A549 (cell line): ENCODE results near the gene ATF4. TPM values are rescaled to one million over a fixed set of nuclear protein-coding genes. Genes with fewer than 3 reads are reported as not detected.

Experiments used
- ATAC-seq, 2 experiments: fragments of 200-7000 bp in 1 of 2; fragments of >200 bp in 1 of 2; cut with Nextera tagmentation in 1 of 2; cut with Tn5 transposase in 1 of 2; 3 replicates each; pipeline versions ENCODE4 v1.8.0 to v1.9.1; 2018 to 2020; ENCODE audit warnings: mild to moderate bottlenecking in 1 of 2, moderate library complexity in 1 of 2
- CTCF ChIA-PET: fragments of 300-600 bp; sonication (Branson Sonifier 250); formaldehyde crosslinking; extraction: SDS; loops from one replicate; lab custom pipeline; 2021; ENCODE audit warnings: antibody characterized with exemption, inconsistent platforms; lab: Yijun Ruan, JAX
- POLR2A ChIA-PET: fragments of 350-600 bp; formaldehyde crosslinking; extraction: SDS; loops from one replicate; lab custom pipeline; 2021; ENCODE audit warnings: antibody characterized with exemption, inconsistent platforms; lab: Yijun Ruan, JAX
- DNase-seq, 2 experiments: peaks; one replicate each; pipeline versions ENCODE4 v3.0.0 to v3.0.0-alpha.2; 2011 to 2016; ENCODE audit warnings: low read depth in 1 of 2, low spot score in 1 of 2
- FAIRE-seq: peaks from 2 replicates; lab custom pipeline; 2011; peaks lifted over from hg19 to GRCh38; lab: Jason Lieb, UNC
- H3K27ac ChIP-seq, 2 experiments: fragments of >200 bp; sonication (Bioruptor Twin); formaldehyde crosslinking; 3 replicates each; pipeline ENCODE4 v1.5.1; 2016 to 2017
- H3K4me1 ChIP-seq: fragments of >200 bp; sonication (Bioruptor Twin); formaldehyde crosslinking; 3 replicates; pipeline ENCODE4 v1.6.1; 2016
- H3K4me2 ChIP-seq: fragments of >200 bp; sonication (Bioruptor Twin); formaldehyde crosslinking; 3 replicates; pipeline ENCODE4 v1.6.1; 2016
- H3K4me3 ChIP-seq: fragments of >200 bp; sonication (Bioruptor Twin); formaldehyde crosslinking; 3 replicates; pipeline ENCODE4 v1.5.1; 2016
- H3K9me3 ChIP-seq: fragments of >200 bp; sonication (Bioruptor Twin); formaldehyde crosslinking; 3 replicates; pipeline ENCODE4 v1.6.1; 2016
- BHLHE40 ChIP-seq: IDR thresholded peaks from 2 replicates; pipeline ENCODE4 v1.6.1; 2012; ENCODE audit warnings: low read depth, low read length, inconsistent platforms
- CHD2 ChIP-seq: fragments of 150-350 bp; IDR thresholded peaks from 2 replicates; pipeline ENCODE4 v1.6.1; 2014; ENCODE audit warnings: low read length; ENCODE audit not compliant: partially characterized antibody
- EHMT2 ChIP-seq: fragments of 200-600 bp; sonication (generic); IDR thresholded peaks from 2 replicates; pipeline ENCODE4 v1.6.1; 2016; ENCODE audit warnings: antibody characterized with exemption, low read depth, mild to moderate bottlenecking, moderate library complexity
- EP300 ChIP-seq, 2 experiments: fragments of >200 bp; sonication (Bioruptor Twin); formaldehyde crosslinking; IDR thresholded peaks; 2 replicates in 1 of 2; 3 replicates in 1 of 2; pipeline ENCODE4 v1.6.1; 2016 to 2017
- FOSL2 ChIP-seq, 2 experiments: fragments of 450-650 bp in 1 of 2; fragments of >200 bp in 1 of 2; sonication (Bioruptor Twin) in 1 of 2; formaldehyde crosslinking; IDR thresholded peaks; 2 replicates each; pipeline versions ENCODE4 v1.5.0 to v1.6.1; 2016 to 2020; ENCODE audit warnings: mild to moderate bottlenecking in 1 of 2, moderate library complexity in 1 of 2
- HOXB5 ChIP-seq: fragments of 250-450 bp; sonication (Bioruptor Pico); IDR thresholded peaks from 2 replicates; pipeline ENCODE4 v1.5.0; 2020; ENCODE audit warnings: mild to moderate bottlenecking, moderate library complexity
- KDM5A ChIP-seq: fragments of 200-600 bp; sonication (generic); IDR thresholded peaks from 2 replicates; pipeline ENCODE4 v1.6.1; 2016; ENCODE audit warnings: antibody characterized with exemption, mild to moderate bottlenecking
- MAFK ChIP-seq: fragments of 450-650 bp; IDR thresholded peaks from 2 replicates; pipeline ENCODE4 v1.6.1; 2014; ENCODE audit not compliant: partially characterized antibody
- MAX ChIP-seq: IDR thresholded peaks from 2 replicates; pipeline ENCODE4 v1.6.1; 2012
- MYC ChIP-seq: IDR thresholded peaks from 2 replicates; pipeline ENCODE4 v1.6.1; 2012; ENCODE audit warnings: mild to moderate bottlenecking, inconsistent platforms, low read length, improper control_type of control experiment, borderline replicate concordance
- NPAS2 ChIP-seq: fragments of 250-450 bp; sonication (Bioruptor Pico); IDR thresholded peaks from 2 replicates; pipeline ENCODE4 v1.8.0; 2022; ENCODE audit warnings: mild to moderate bottlenecking, moderate library complexity, borderline replicate concordance
- PBX3 ChIP-seq: IDR thresholded peaks from 2 replicates; pipeline ENCODE4 v1.6.1; 2012
- POLR2AphosphoS2 ChIP-seq: conservative IDR thresholded peaks from 2 replicates; pipeline ENCODE4 v1.6.1; 2012; ENCODE audit warnings: low read length, improper control_type of control experiment, inconsistent platforms
- RAD21 ChIP-seq, 2 experiments: fragments of >200 bp in 1 of 2; sonication (Bioruptor Twin) in 1 of 2; formaldehyde crosslinking in 1 of 2; IDR thresholded peaks in 1 of 2; conservative IDR thresholded peaks in 1 of 2; 2 replicates in 1 of 2; 3 replicates in 1 of 2; pipeline ENCODE4 v1.6.1; 2012 to 2018; ENCODE audit warnings: inconsistent platforms in 1 of 2
- RNF2 ChIP-seq: fragments of 200-600 bp; sonication (generic); IDR thresholded peaks from 2 replicates; pipeline ENCODE4 v1.6.1; 2016; ENCODE audit warnings: low read depth, mild to moderate bottlenecking, antibody characterized with exemption, moderate library complexity, borderline replicate concordance
- SREBF2 ChIP-seq: fragments of 450-650 bp; IDR thresholded peaks from 2 replicates; pipeline ENCODE4 v1.6.1; 2014; ENCODE audit warnings: mild to moderate bottlenecking, moderate library complexity
- ZC3H11A ChIP-seq: fragments of 450-650 bp; IDR thresholded peaks from 2 replicates; pipeline ENCODE4 v1.6.1; 2014; ENCODE audit warnings: antibody characterized with exemption, mild to moderate bottlenecking
- ZNF302 ChIP-seq: fragments of 250-450 bp; sonication (Bioruptor Pico); IDR thresholded peaks from 2 replicates; pipeline ENCODE4 v1.9.0; 2021; ENCODE audit warnings: inconsistent platforms, mild to moderate bottlenecking, moderate library complexity
- WGBS: methylation state at CpG from one replicate; pipeline ENCODE4 v1.1.6; 2017; ENCODE audit errors: missing lambda C conversion rate; 5-methylcytosine and 5-hydroxymethylcytosine counted together
- polyA plus RNA-seq, 4 experiments: library from polyadenylated mRNA; depleted of rRNA in 3 of 4; stranded (reverse); fragments of >200 nt; fragmentation: RNase III in 1 of 4; extraction: RNeasy Plus Mini Kit Qiagen cat#74134 plus additional on column Dnase treatment in 1 of 4; gene quantifications; 2 replicates in 3 of 4; 3 replicates in 1 of 4; pipeline ENCODE4 v1.2.3, GENCODE V29; 2011 to 2017

ATF4 gene
- polyA plus RNA-seq, 2 of the 4 experiments (the other 2 are of a cell fraction): 242 to 593 TPM

- Histone ChIP-seq H3K4me2 (no peak overlapping the region), H3K9me3 (no peaks in the 10 kb centered on the region), H3K4me1 (peaks cover 16% of the 10 kb centered on the region; the same call in 1 of the 3 replicates), H3K4me3 (no peak overlapping the region), H3K27ac (no peak overlapping the region)
- TF ChIP-seq MAX (no peak), CHD2 (no peak), BHLHE40 (no peak), PBX3 (no peak), SREBF2 (no peak), EHMT2 (no peak)
- FAIRE-seq (no peak), DNase-seq (no peak), ATAC-seq (no peak)
- POLR2A ChIA-PET: no interaction called here
- CTCF ChIA-PET: interaction anchor here (0.6 to 2.1 kb wide), 6 partner anchors 8 to 56 kb away, joined by 3 to 6 read pairs (median 4); no protein-coding TSS in a partner anchor
- WGBS: 92% methylated on average over 15 of the region's 19 CpGs
Observed at GRCh38 chr22:39472570-39473556, 47.5 kb upstream of the ATF4 start.

DNA sequence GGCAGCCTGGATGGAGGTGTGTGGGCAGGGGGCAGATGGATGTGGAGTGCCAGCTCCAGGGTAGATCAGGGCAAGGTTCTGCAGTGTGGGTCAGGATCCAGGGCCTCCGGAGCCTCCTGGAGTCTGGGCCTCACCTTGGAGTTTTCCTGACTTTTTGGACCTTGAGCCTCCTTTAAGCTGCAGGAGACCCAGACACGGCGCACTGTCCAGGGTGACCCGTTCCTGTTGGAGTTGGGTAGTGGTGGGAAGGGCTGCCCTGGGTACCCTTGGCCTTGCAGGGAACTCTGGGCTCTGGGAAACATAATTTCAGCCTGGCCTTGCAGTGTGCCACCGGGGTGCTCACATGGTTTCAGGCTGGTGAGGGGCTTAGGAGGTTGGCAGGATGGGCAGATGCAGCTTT is 46.5 kb upstream of the ATF4 start:
- ChIA-PET POLR2A (no interaction called here), CTCF (interaction anchor here (1.2 to 2.1 kb wide), 3 partner anchors 10 to 41 kb away, joined by 3 to 6 read pairs (median 4); no protein-coding TSS in a partner anchor)
- no peak for TF ChIP-seq RAD21 (conservative IDR thresholded peaks at IDR 0.05 in 1 of 2, IDR thresholded peaks at IDR 0.05 in 1 of 2)
- TF ChIP-seq POLR2AphosphoS2: no peak
- TF ChIP-seq RNF2: no peak
- TF ChIP-seq HOXB5 (CRISPR knock-in tag): no peak
- no peak for TF ChIP-seq FOSL2 (IDR thresholded peaks at IDR 0.05)
- TF ChIP-seq FOSL2 (CRISPR knock-in tag; IDR thresholded peaks at IDR 0.05): no peak
- no peak for TF ChIP-seq EHMT2
- no peak for TF ChIP-seq NPAS2 (CRISPR knock-in tag)
- no peak for TF ChIP-seq MYC
- TF ChIP-seq ZC3H11A: no peak
- TF ChIP-seq KDM5A: no peak
- no peak for TF ChIP-seq SREBF2
- TF ChIP-seq ZNF302 (CRISPR knock-in tag): no peak
- no peak for TF ChIP-seq MAFK
- Histone ChIP-seq H3K4me1 (peaks cover 16% of the 10 kb centered on the region; the same call in 1 of the 3 replicates), H3K4me3 (no peak overlapping the region), H3K27ac (no peak overlapping the region), H3K4me2 (no peak overlapping the region), H3K9me3 (no peaks in the 10 kb centered on the region)
- FAIRE-seq (no peak), ATAC-seq (no peak), DNase-seq (no peak)
- 76% methylated on average over 2 of the region's 5 CpGs for WGBS

DNA sequence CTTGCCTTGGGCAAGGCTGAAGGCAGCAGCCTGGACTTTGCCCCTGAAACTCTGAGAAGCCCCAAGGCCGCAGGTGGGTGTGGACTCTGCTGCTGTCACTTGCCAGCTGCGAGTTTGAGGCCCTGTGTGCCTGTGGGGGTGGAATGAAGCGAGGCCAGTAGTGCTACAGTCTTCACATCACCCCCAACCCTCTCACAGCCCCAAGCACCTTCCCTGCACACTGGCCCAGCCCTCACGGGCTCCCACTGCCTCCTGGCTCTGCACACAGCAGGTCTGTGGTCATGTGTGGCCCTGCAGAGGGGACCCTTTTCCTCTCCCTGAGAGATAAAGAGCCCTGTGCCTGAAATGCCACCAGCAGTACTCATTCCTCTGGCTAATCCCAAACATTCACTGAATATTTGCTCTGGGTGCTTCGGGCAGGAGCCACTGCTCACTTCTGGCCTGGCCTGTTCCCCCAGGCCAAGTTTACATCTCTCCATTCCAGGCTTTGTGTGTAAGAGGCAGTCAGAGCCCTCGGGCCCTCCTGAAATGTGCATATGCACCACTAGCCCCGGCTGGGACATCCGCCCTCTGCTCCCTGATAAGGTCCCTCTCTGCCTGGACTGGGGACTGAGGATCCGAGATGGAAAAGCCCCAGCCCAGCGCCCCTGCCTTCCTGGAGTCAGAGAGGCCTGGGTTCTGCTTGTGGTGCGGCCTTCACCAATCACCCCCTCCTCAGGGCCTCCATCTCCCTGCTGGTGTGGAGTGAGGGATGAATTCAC is 45.8 kb upstream of the ATF4 start:
- no peak for DNase-seq
- Histone ChIP-seq H3K27ac (no peak overlapping the region), H3K4me3 (no peak overlapping the region), H3K4me2 (no peak overlapping the region), H3K9me3 (no peaks in the 10 kb centered on the region), H3K4me1 (peaks cover 16% of the 10 kb centered on the region; the same call in 1 of the 3 replicates)
- no peak; a peak in 1 of 6 replicates for ATAC-seq
- no peak for FAIRE-seq
- ChIA-PET POLR2A (no interaction called here), CTCF (interaction anchor here (1.6 to 2.3 kb wide), 3 partner anchors 19 to 22 kb away, joined by 5 to 10 read pairs (median 6); no protein-coding TSS in a partner anchor)
- WGBS: 69% methylated on average over 9 of the region's 11 CpGs
- TF ChIP-seq FOSL2 (IDR thresholded peaks at IDR 0.05) (no peak), FOSL2 (CRISPR knock-in tag; IDR thresholded peaks at IDR 0.05) (no peak), EP300 (IDR thresholded peaks at IDR 0.05) (no peak), ZNF302 (CRISPR knock-in tag) (no peak), MYC (no peak)
